Testis (tissue), 2 donors: ENCODE data around the gene TMEM203.

Source experiments
- POLR2A ChIP-seq: fragments of 450-650 bp; IDR thresholded peaks from one replicate; pipeline ENCODE4 v1.6.1; 2017; ENCODE audit warnings: antibody characterized with exemption, mild to moderate bottlenecking, moderate library complexity
- TF ChIP-seq, protein P1 (sequence below), 3 experiments: fragments of 450-650 bp in 2 of 3; fragments of 200-600 bp in 1 of 3; sonication (generic) in 1 of 3; IDR thresholded peaks; one replicate each; pipeline ENCODE4 v1.5.1; 2016 to 2019; ENCODE audit warnings: antibody characterized with exemption in 3 of 3, mild to moderate bottlenecking in 2 of 3, moderate library complexity in 1 of 3

DNA sequence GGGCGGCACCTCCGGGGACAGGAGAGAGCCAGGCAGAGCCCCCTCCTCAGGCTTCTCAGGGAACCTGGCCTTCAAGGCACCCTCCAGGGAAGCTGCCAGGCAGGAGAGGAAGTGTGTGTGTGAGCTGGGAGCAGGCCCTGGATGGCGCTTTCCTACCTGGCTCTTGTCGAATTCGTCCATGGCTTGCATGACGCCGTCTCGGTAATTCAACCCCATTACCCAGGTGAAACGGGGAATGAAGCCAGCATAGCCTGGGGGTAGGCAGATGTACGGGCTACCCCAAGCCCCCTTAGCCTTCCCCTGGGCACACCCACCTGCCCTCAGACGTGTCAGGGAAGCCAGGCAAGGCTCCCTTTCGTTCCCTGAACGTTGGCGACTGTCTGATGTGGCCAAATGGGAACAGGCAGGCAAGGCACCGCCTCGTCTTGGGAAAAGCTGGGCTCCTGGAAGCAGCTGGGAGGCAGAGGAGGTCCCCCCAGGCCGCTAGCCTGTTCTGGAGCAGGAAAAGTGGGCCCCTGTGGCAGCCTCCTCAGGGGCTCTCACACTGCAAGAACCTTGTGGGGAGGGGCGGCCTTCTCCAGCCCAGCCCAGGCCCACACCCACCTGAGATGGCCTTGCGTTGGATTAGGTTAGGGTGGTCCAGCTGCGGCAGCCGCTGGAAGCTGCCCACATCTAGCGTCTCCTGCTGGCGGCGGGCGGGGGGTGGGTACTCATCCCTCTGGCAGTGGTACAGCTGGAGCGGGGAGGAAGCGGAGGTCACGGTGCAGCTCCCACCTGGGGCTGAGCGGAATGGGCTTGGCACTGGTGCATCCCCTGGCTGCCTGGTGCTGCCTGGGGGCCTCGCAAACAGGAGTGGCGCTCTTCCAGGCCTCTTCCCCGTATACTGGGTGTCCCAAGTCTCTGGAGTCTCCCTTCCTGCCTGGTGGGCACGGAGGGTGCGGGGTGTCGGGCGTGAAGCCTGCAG lies 39.3 kb upstream of the TMEM203 start:
- TF ChIP-seq, protein P1, sequence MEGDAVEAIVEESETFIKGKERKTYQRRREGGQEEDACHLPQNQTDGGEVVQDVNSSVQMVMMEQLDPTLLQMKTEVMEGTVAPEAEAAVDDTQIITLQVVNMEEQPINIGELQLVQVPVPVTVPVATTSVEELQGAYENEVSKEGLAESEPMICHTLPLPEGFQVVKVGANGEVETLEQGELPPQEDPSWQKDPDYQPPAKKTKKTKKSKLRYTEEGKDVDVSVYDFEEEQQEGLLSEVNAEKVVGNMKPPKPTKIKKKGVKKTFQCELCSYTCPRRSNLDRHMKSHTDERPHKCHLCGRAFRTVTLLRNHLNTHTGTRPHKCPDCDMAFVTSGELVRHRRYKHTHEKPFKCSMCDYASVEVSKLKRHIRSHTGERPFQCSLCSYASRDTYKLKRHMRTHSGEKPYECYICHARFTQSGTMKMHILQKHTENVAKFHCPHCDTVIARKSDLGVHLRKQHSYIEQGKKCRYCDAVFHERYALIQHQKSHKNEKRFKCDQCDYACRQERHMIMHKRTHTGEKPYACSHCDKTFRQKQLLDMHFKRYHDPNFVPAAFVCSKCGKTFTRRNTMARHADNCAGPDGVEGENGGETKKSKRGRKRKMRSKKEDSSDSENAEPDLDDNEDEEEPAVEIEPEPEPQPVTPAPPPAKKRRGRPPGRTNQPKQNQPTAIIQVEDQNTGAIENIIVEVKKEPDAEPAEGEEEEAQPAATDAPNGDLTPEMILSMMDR (IDR thresholded peaks at IDR 0.05), result no peak
- no peak for TF ChIP-seq POLR2A
